Gastrocnemius medialis (tissue), 4 donors: ENCODE data around the gene PEMT. TPM values are rescaled to one million over a fixed set of nuclear protein-coding genes. Genes with fewer than 3 reads are reported as not detected.
A peak's percentile ranks its signal among the peaks of the same experiment; 100 is the strongest.

Source experiments
- ATAC-seq, 2 donors: fragments of 150-250 bp; one replicate each; pipeline ENCODE4 v1.9.1; 2016
- DNase-seq, 2 donors: peaks; one replicate each; pipeline ENCODE4 v3.0.0-alpha.2; 2019
- H3K27ac ChIP-seq, 4 donors: fragments of 200-600 bp; sonication (generic); 1 replicate in 1 of 4; 2 replicates in 3 of 4; pipeline ENCODE4 v1.5.1; 2016 to 2018; ENCODE audit warnings: mild to moderate bottlenecking in 2 of 4, moderate library complexity in 1 of 4
- H3K27me3 ChIP-seq, 3 donors: fragments of 200-600 bp; sonication (generic) in 2 of 3; 1 replicate in 1 of 3; 2 replicates in 2 of 3; pipeline versions ENCODE4 v1.5.1 to v1.6.0; 2016 to 2019; ENCODE audit warnings: mild to moderate bottlenecking in 1 of 3, moderate library complexity in 1 of 3
- H3K36me3 ChIP-seq, 2 donors: fragments of 200-600 bp; sonication (generic) in 1 of 2; one replicate each; pipeline ENCODE4 v1.5.1; 2017 to 2018
- H3K4me1 ChIP-seq, 2 donors: fragments of 200-600 bp; sonication (generic) in 1 of 2; one replicate each; pipeline ENCODE4 v1.5.1; 2016 to 2017; ENCODE audit warnings: mild to moderate bottlenecking in 2 of 2
- H3K4me3 ChIP-seq, 4 donors: fragments of 200-600 bp; sonication (generic) in 3 of 4; 1 replicate in 1 of 4; 2 replicates in 3 of 4; pipeline ENCODE4 v1.5.1; 2016 to 2019; ENCODE audit warnings: mild to moderate bottlenecking in 2 of 4
- H3K9me3 ChIP-seq, 3 donors: fragments of 200-600 bp; sonication (generic) in 2 of 3; 1 replicate in 1 of 3; 2 replicates in 2 of 3; pipeline ENCODE4 v1.5.1; 2016 to 2019
- POLR2A ChIP-seq, 2 donors: fragments of 450-650 bp; IDR thresholded peaks; one replicate each; pipeline ENCODE4 v1.6.1; 2017; ENCODE audit warnings: antibody characterized with exemption in 2 of 2, mild to moderate bottlenecking in 2 of 2, moderate library complexity in 2 of 2
- in situ Hi-C, 4 donors: fragments of 200-750 bp; cut with MboI; loops; one replicate each; pipeline versions ENCODE4 v1.15.0 to v1.8.0; 2017; ENCODE audit warnings: low sequenced_read_pairs in 4 of 4
- intact Hi-C: fragments of 100-400 bp; cut with DNase I; formaldehyde crosslinking; loops from one replicate; pipeline ENCODE4 v1.15.1; 2023; ENCODE audit warnings: low total_unique reads
- total RNA-seq, 4 donors: library from RNA; depleted of rRNA; stranded (reverse); fragments of >200 nt; gene quantifications; one replicate each; pipeline versions ENCODE4 v1.1.0 to v1.2.3, GENCODE V29; 2016
- TF ChIP-seq, protein P1 (sequence below), 5 experiments: fragments of 450-650 bp in 3 of 5; fragments of 200-600 bp in 2 of 5; sonication (generic) in 2 of 5; IDR thresholded peaks in 4 of 5; conservative IDR thresholded peaks in 1 of 5; 1 replicate in 4 of 5; 2 replicates in 1 of 5; pipeline ENCODE4 v1.5.1; 2016 to 2019; ENCODE audit warnings: antibody characterized with exemption in 5 of 5, mild to moderate bottlenecking in 3 of 5, moderate library complexity in 3 of 5

PEMT gene
- total RNA-seq, 4 donors from 2014 or later, result 32.8 to 48.2 (median 34.2) TPM

DNA sequence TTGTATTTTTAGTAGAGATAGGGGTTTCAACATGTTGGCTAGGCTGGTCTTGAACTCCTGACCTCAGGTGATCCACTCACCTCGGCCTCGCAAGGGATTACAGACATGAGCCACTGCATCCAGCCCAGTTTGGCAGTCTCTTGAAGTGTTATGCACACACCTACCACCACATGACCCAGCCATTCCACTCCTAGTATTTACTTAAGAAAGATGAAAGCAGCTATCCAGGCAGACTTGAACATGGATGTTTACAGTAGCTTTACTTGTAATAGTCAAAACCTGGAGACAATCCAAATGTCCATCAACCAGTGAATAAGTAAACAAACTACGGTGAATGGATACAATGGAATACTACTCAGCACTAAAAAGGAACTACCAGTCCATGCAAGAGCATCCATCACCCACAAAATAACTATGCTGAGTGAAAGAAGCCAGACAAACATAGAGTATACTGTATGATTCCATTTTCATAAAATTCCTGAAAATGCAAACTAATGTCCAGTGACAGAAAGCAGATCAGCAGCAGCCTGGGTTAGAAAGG lies 57.5 kb downstream of the PEMT start:
- ATAC-seq, result no peak
- intact Hi-C loops, result loop anchor here (2.0 kb wide), 1 partner anchor 37 kb away; the partner anchor contains the start of gene RASD1
- Histone ChIP-seq H3K9me3 (no peaks in the 10 kb centered on the region), H3K27me3 (no peaks in the 10 kb centered on the region), H3K4me3 (no peak overlapping the region), H3K4me1 (peaks cover 25 to 32% of the 10 kb centered on the region in 2 donors), H3K27ac (peak overlapping the region; percentile 85 to 92 (median 86)), H3K36me3 (no peaks in the 10 kb centered on the region)
- in situ Hi-C loops, result no loop called here
- TF ChIP-seq, protein P1, sequence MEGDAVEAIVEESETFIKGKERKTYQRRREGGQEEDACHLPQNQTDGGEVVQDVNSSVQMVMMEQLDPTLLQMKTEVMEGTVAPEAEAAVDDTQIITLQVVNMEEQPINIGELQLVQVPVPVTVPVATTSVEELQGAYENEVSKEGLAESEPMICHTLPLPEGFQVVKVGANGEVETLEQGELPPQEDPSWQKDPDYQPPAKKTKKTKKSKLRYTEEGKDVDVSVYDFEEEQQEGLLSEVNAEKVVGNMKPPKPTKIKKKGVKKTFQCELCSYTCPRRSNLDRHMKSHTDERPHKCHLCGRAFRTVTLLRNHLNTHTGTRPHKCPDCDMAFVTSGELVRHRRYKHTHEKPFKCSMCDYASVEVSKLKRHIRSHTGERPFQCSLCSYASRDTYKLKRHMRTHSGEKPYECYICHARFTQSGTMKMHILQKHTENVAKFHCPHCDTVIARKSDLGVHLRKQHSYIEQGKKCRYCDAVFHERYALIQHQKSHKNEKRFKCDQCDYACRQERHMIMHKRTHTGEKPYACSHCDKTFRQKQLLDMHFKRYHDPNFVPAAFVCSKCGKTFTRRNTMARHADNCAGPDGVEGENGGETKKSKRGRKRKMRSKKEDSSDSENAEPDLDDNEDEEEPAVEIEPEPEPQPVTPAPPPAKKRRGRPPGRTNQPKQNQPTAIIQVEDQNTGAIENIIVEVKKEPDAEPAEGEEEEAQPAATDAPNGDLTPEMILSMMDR (IDR thresholded peaks at IDR 0.05 in 4 of 5, conservative IDR thresholded peaks at IDR 0.05 in 1 of 5), result no peak
- no peak for TF ChIP-seq POLR2A (IDR thresholded peaks at IDR 0.05)
- no peak for DNase-seq

DNA sequence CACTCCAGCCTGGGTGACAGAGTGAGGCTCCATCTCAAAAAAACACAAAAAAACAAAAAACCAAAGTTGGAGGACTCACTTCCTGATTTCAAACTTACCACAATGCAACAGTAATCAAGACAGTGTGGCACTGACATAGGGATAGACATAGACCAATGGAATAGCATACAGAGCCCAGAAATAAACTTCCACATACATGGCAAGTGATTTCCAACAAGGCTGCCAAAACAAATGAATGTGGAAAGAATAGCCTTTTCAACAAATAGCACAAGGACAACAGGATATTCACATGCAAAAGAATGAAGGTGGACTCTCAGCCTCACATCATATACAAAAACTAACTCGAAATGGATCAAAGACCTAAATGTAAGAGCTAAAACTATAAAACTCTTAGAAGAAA lies 58.5 kb downstream of the PEMT start:
- Histone ChIP-seq H3K4me1 (peaks cover 27 to 35% of the 10 kb centered on the region in 2 donors), H3K27ac (peak overlapping the region; percentile 17 to 92 (median 86)), H3K9me3 (no peaks in the 10 kb centered on the region), H3K36me3 (no peaks in the 10 kb centered on the region), H3K4me3 (no peak overlapping the region), H3K27me3 (no peaks in the 10 kb centered on the region)
- ATAC-seq (no peak), DNase-seq (no peak)
- in situ Hi-C loops (no loop called here), intact Hi-C loops (no loop called here)
- TF ChIP-seq, protein P1 (IDR thresholded peaks at IDR 0.05 in 4 of 5, conservative IDR thresholded peaks at IDR 0.05 in 1 of 5), result no peak
- TF ChIP-seq POLR2A (IDR thresholded peaks at IDR 0.05), result no peak

- peaks cover 26 to 40% of the 10 kb centered on the region in 2 donors for H3K4me1 ChIP-seq
- H3K9me3 ChIP-seq, result no peaks in the 10 kb centered on the region
- no peak overlapping the region for H3K4me3 ChIP-seq
- no peaks in the 10 kb centered on the region for H3K36me3 ChIP-seq
- no peaks in the 10 kb centered on the region for H3K27me3 ChIP-seq
- in situ Hi-C loops, result no loop called here
- intact Hi-C loops, result no loop called here
- DNase-seq, result no peak
- ATAC-seq, result no peak
- TF ChIP-seq, protein P1 (IDR thresholded peaks at IDR 0.05 in 4 of 5, conservative IDR thresholded peaks at IDR 0.05 in 1 of 5), result no peak
- TF ChIP-seq POLR2A (IDR thresholded peaks at IDR 0.05), result no peak
- H3K27ac ChIP-seq, result no peak overlapping the region
Observed at GRCh38 chr17:17531156-17531555, 60.4 kb downstream of the PEMT start.

- Histone ChIP-seq H3K27ac (peak overlapping the region; percentile 86 to 97 (median 92)), H3K36me3 (no peaks in the 10 kb centered on the region), H3K4me1 (peaks cover 24 to 38% of the 10 kb centered on the region in 2 donors), H3K9me3 (no peaks in the 10 kb centered on the region), H3K27me3 (no peaks in the 10 kb centered on the region), H3K4me3 (no peak overlapping the region)
- DNase-seq, result peak in 1 of 2 donors; percentile 43
- no peak for TF ChIP-seq POLR2A (IDR thresholded peaks at IDR 0.05)
- TF ChIP-seq, protein P1 (IDR thresholded peaks at IDR 0.05 in 4 of 5, conservative IDR thresholded peaks at IDR 0.05 in 1 of 5), result no peak
- ATAC-seq, result no peak
- intact Hi-C loops (no loop called here), in situ Hi-C loops (no loop called here)
Observed at GRCh38 chr17:17528696-17529652, 62.5 kb downstream of the PEMT start.
